Vagina (tissue), 2 donors: Measurements from ENCODE around the gene GLO1.

ENCODE experiments used
- CTCF ChIP-seq, 3 experiments: fragments of 450-650 bp in 2 of 3; fragments of 200-600 bp in 1 of 3; sonication (generic) in 1 of 3; IDR thresholded peaks; one replicate each; pipeline ENCODE4 v1.5.1; 2017 to 2019; ENCODE audit warnings: antibody characterized with exemption in 3 of 3, mild to moderate bottlenecking in 2 of 3, moderate library complexity in 2 of 3
- POLR2A ChIP-seq, 2 donors: fragments of 450-650 bp; IDR thresholded peaks; one replicate each; pipeline ENCODE4 v1.6.1; 2017; ENCODE audit warnings: antibody characterized with exemption in 2 of 2, mild to moderate bottlenecking in 2 of 2, moderate library complexity in 2 of 2

DNA sequence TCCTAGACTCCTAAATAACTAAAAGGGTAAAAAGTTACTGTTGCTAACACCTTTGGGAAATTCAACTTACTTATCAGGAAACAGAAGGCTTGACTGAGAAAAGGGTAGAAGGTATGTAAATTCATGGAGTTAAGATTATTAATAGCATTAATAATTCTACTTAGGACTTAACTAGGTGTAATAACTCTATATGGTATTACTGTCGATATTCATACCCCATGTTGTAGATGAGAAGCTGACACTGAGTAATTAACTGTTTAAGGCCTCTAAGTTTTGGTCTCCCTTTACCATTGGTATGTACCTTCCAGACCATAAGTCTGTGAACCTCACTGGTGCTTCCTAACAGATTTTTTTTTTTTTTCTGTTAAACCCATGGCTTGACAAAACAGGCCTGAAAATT lies 15.4 kb downstream of the GLO1 start:
- TF ChIP-seq CTCF (IDR thresholded peaks at IDR 0.05) (no peak), POLR2A (IDR thresholded peaks at IDR 0.05) (no peak)
